Measurements from ENCODE around the gene SHISAL1.

Gene SHISAL1

DNA sequence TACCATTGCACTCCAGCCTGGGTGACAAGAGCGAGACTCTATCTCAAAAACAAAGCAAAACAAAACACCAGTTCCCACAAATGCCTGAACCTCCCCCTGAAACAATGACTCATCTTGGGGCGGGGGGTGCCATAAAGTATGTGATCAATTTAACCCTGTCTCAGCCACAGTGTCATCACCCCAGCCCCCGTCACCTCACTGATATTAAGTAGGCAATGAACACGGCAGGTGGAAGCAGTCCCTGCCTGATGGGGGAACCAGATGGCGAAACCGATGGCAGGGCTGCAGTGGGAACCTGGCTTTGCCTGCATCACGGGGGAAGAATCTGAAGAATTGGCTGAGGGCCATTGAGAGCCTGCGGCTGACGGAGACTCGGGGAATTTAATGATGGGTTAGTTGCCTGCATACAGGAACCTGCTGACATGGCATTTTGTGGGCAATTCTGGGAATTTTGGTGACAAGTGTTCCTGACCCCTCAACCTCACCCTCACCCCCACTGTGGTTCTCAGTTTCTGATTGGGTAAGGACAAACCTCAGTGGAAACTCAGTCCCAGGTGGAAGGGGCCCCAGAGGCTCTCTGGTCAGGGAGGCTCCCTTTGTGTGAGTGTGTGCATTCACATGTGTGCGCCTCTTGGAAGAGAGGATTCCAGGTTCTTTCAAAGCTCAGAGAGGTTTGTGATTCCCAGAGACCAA, 39.1 kb upstream of the SHISAL1 start:
- no peaks in the 10 kb centered on the region for H3K36me3 ChIP-seq (ENCODE audit: insufficient read depth)
- H3K4me2 ChIP-seq: 0 out of 2 replicates have a peak overlapping the region, but pooled peaks have one; percentile 6
- no peak overlapping the region for H3K9ac ChIP-seq
- H3K27ac ChIP-seq: no peak overlapping the region
- H3K79me2 ChIP-seq (ENCODE audit: insufficient read depth, low read depth): no peaks in the 10 kb centered on the region
- no peak overlapping the region for H3K4me3 ChIP-seq (IDR thresholded peaks at IDR 0.05; ENCODE audit: insufficient read depth, low read depth, low read length)
- H3K4me1 ChIP-seq (ENCODE audit: low read depth, poor library complexity, severe bottlenecking): peaks cover 8% of the 10 kb centered on the region
- H4K20me1 ChIP-seq (ENCODE audit: insufficient read depth): no peaks in the 10 kb centered on the region
- no peaks in the 10 kb centered on the region; the same call in 1 of the 2 replicates for H3K27me3 ChIP-seq (ENCODE audit: insufficient read depth, low read depth)
- TF ChIP-seq, protein P1, sequence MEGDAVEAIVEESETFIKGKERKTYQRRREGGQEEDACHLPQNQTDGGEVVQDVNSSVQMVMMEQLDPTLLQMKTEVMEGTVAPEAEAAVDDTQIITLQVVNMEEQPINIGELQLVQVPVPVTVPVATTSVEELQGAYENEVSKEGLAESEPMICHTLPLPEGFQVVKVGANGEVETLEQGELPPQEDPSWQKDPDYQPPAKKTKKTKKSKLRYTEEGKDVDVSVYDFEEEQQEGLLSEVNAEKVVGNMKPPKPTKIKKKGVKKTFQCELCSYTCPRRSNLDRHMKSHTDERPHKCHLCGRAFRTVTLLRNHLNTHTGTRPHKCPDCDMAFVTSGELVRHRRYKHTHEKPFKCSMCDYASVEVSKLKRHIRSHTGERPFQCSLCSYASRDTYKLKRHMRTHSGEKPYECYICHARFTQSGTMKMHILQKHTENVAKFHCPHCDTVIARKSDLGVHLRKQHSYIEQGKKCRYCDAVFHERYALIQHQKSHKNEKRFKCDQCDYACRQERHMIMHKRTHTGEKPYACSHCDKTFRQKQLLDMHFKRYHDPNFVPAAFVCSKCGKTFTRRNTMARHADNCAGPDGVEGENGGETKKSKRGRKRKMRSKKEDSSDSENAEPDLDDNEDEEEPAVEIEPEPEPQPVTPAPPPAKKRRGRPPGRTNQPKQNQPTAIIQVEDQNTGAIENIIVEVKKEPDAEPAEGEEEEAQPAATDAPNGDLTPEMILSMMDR (conservative IDR thresholded peaks at IDR 0.05; ENCODE audit: low read depth, low read length): no peak
- no peak overlapping the region for H2AFZ ChIP-seq (ENCODE audit: low read depth)

DNA sequence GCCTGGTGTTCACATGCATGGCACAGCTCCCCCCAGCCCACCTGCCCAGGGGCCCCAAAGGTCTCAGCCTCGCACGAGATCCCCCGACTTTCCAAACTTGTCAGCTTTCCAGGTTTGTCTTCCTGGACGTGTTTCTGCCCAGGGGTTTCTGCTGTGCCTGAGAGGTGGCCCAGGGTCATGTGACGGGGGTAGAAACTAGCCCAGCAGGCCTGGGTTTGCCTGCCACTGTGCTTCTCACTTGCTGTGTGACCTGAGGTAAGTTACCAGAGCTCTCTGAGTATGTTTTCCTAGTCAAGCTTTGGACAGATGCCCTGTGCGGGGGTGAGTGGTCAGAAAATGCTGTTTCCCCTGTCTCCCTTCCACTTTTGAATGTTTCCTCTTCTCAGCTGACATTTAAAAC, 38.3 kb upstream of the SHISAL1 start:
- Histone ChIP-seq H3K79me2 (ENCODE audit: insufficient read depth, low read depth) (no peaks in the 10 kb centered on the region), H2AFZ (ENCODE audit: low read depth) (no peak overlapping the region), H3K9ac (no peak overlapping the region), H3K4me3 (IDR thresholded peaks at IDR 0.05; ENCODE audit: insufficient read depth, low read depth, low read length) (no peak overlapping the region), H3K4me2 (no peak overlapping the region), H3K36me3 (ENCODE audit: insufficient read depth) (no peaks in the 10 kb centered on the region), H3K27ac (no peak overlapping the region), H3K27me3 (ENCODE audit: insufficient read depth, low read depth) (no peaks in the 10 kb centered on the region; the same call in 1 of the 2 replicates), H3K4me1 (ENCODE audit: low read depth, poor library complexity, severe bottlenecking) (peaks cover 8% of the 10 kb centered on the region), H4K20me1 (ENCODE audit: insufficient read depth) (no peaks in the 10 kb centered on the region)
- TF ChIP-seq, protein P1 (conservative IDR thresholded peaks at IDR 0.05; ENCODE audit: low read depth, low read length): no peak

DNA sequence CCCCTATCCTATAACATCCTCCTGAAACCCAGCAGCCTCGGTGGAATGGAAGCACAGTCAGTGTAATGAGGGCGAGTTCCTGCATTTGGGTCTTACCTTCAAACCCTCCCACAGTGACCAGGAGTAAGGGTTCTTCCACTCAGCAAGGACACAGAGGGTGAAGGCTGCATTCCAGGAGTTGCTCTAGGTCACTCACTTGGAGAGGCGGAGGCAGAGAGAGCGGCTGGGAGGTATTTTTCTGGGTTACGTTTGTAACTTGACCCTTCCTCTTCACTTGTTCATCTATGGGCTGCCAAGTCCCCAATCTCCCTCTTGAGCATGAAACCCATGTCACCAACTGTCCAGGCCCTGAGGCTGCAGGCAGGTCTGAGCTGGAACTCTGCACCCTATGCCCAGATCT, 36.8 kb upstream of the SHISAL1 start:
- peaks cover 3% of the 10 kb centered on the region; the same call in 1 of the 2 replicates for H3K27me3 ChIP-seq (ENCODE audit: insufficient read depth, low read depth)
- no peak overlapping the region for H3K27ac ChIP-seq
- TF ChIP-seq, protein P1 (conservative IDR thresholded peaks at IDR 0.05; ENCODE audit: low read depth, low read length): no peak
- H3K9ac ChIP-seq: no peak overlapping the region
- no peaks in the 10 kb centered on the region for H4K20me1 ChIP-seq (ENCODE audit: insufficient read depth)
- no peak overlapping the region for H3K4me3 ChIP-seq (IDR thresholded peaks at IDR 0.05; ENCODE audit: insufficient read depth, low read depth, low read length)
- no peaks in the 10 kb centered on the region for H3K36me3 ChIP-seq (ENCODE audit: insufficient read depth)
- H3K4me2 ChIP-seq: no peak overlapping the region
- H3K79me2 ChIP-seq (ENCODE audit: insufficient read depth, low read depth): no peaks in the 10 kb centered on the region
- peaks cover 8% of the 10 kb centered on the region for H3K4me1 ChIP-seq (ENCODE audit: low read depth, poor library complexity, severe bottlenecking)
- H2AFZ ChIP-seq (ENCODE audit: low read depth): no peak overlapping the region

DNA sequence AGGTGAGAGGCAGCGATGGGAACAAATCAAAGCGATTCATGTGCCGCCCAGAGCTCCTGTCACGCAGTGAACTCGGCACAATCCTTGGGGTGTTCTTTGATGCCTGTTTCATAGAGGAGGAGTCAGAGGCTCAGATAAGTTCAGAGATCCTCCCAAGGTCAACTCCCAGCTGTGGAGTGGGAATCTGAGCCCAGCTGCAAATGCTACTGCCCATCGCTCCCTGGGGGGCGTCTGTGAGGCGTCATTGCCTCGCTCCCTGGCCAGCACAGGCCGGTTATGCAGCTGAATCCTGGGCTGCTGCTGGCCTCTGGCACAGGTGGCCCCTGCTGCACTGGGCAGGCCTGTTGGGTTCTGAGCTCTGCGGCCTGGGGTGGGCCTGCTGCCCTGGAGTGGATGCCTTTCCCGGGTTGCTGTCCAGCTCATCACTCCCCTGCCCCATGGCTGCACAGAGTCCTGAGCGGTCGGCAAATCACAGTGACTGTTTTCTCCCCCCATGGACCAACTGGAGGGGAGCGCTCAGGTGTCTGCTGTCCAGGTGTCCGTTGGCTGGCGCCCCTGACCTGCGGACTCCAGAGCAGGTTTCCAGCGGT, 36.3 kb upstream of the SHISAL1 start:
- Histone ChIP-seq H3K27me3 (ENCODE audit: insufficient read depth, low read depth) (peaks cover 8% of the 10 kb centered on the region; the same call in 1 of the 2 replicates), H3K79me2 (ENCODE audit: insufficient read depth, low read depth) (no peaks in the 10 kb centered on the region), H3K4me3 (IDR thresholded peaks at IDR 0.05; ENCODE audit: insufficient read depth, low read depth, low read length) (no peak overlapping the region), H3K27ac (no peak overlapping the region), H4K20me1 (ENCODE audit: insufficient read depth) (no peaks in the 10 kb centered on the region), H3K9ac (no peak overlapping the region), H3K36me3 (ENCODE audit: insufficient read depth) (no peaks in the 10 kb centered on the region), H2AFZ (ENCODE audit: low read depth) (no peak overlapping the region), H3K4me2 (no peak overlapping the region), H3K4me1 (ENCODE audit: low read depth, poor library complexity, severe bottlenecking) (peaks cover 8% of the 10 kb centered on the region)
- TF ChIP-seq, protein P1 (conservative IDR thresholded peaks at IDR 0.05; ENCODE audit: low read depth, low read length): no peak

Data from KMS-11 (cell line).